H54 (cell line): ENCODE results near the gene AAMDC.
"Not testable (repeated sequence)": the region's sequence is repeated elsewhere in the genome, so short reads cannot be mapped to it uniquely, and the experiment has no call there.

Source experiments
- DNase-seq: peaks from one replicate; pipeline ENCODE4 v3.0.0; 2011; ENCODE audit warnings: low spot score, mixed read lengths; ENCODE audit not compliant: insufficient read length
- FAIRE-seq: peaks from 3 replicates; lab custom pipeline; 2011; peaks lifted over from hg19 to GRCh38; lab: Jason Lieb, UNC
- POLR2A ChIP-seq: IDR thresholded peaks from 2 replicates; pipeline ENCODE4 v1.6.1; 2011; ENCODE audit warnings: low read depth, mild to moderate bottlenecking, low read length

Gene AAMDC

DNA sequence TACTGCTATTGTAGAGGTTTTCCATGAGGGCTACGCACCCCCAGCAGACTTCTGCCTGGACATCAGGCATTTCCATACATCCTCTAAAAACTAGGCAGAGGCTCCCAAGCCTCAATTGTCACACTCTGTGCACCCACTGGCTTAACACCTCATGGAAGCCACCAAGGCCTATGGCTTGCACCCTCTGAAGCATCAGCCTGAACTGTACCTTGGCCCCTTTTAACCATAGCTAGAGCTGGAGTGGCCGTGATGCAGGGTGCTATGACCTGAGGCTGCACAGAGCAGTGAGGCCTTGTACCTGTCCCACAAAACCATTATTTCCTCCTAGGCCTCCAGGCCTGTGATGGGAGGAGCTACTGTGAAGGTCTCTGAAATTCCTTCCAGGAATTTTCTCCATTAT is 33.9 kb downstream of the AAMDC start:
- DNase-seq: no peak
- no peak for FAIRE-seq
- no peak for TF ChIP-seq POLR2A

DNA sequence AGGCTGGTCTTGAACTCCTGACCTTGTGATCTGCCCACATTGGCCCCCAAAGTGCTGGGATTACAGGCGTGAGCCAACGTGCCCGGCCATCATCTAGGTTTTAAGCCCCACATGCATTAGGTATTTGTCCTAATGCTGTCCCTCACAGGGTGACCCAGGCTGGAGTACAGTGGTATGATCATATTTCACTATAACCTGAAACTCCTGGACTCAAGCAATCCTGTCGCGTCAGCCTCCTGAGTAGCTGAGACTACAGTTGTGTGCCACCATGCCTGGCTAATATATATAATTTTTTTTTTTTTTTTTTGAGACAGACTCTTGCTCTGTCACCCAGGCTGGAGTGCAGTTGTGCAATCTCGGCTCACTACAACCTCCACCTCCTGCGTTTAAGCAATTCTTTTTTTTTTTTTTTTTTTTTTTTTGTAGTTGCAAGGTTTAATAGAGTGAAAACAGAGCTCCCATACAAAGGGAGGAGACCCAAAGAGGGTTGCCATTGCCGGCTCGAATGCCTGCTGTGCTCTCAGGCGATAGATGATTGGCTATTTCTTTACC is 37.0 kb downstream of the AAMDC start:
- not testable (repeated sequence) for FAIRE-seq

DNA sequence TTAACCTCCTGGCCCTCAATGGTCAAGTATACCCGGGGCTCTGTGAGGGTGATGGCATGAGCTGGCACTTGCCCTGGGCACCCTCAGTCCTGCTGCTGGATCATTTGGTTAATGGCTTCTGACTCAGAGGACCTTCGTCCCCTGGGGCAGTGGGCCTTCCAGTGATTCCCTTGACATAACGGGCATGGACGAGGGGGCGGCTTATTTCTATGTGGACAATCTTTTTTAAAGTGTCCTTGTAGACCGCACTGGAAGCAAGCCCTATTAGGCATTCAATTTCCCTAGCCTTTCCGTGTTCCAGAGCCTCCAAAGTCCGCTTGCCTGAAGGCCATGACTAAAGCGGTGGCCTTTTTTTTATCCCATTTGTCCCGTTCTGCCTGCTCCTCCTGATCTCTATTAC is 40.5 kb downstream of the AAMDC start:
- FAIRE-seq, DNase-seq: not testable (repeated sequence)

More for the DNA sequence above, 37.0 kb downstream of the AAMDC start:
- DNase-seq: not testable (repeated sequence)

DNA sequence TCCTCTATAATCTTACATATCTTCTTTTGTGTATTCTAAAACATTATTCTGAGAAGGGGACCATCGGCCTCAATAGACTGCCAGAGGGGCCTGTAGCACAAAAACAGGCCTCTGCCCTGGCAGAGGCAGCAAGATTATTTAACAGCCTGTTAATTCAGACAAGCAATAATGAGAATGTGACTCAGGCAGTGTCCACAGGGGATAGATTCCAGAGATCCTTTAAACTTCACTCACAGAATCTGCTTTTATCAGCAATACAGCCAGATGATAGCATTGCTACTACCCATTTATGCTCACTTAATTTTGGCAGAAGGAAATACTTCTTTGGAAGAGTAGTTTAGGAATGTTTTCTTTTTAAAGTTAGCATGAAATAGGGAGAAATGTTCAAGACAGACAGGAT is 44.9 kb downstream of the AAMDC start:
- no peak for TF ChIP-seq POLR2A
- no peak for DNase-seq
- FAIRE-seq: no peak

DNA sequence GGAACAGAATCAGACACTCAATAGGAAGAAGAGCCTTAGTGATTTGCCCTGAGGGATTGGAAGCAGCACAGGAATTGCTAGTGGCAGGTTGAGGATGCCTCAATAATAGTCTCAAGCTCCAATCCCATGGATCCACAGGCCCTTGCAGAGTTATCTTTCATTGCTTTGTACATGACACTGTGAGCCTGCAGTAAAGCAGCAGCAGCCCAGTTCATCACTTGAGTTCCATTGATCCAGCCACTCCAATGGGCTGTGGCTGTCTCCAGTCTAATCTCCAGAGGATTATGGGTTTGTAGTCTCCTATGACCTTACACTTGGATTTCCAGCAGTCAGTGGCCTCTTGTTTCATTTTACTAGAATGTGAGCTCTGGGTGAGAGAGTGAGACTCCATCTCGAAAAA is 45.4 kb downstream of the AAMDC start:
- DNase-seq (no peak), FAIRE-seq (no peak)
- TF ChIP-seq POLR2A: no peak

DNA sequence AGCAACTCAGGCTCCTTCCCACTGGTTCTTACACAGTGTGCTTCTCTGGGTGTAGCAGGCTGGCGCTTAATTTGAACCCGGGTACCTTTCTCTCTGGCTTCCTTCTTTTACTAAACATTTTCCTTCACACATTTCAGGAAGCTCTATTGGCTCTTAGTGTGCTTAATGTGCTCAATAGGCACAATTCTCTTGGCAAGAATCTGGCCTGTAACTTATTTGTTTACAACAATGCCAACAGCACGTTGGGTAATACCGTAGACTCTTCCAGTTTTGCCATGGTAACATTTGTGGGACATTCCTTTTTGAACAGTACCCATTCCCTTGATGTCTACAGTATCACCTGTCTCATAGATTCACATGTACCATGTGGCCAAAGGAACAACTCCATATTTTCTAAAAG is 47.8 kb downstream of the AAMDC start:
- no peak for TF ChIP-seq POLR2A
- no peak for FAIRE-seq
- DNase-seq: no peak

DNA sequence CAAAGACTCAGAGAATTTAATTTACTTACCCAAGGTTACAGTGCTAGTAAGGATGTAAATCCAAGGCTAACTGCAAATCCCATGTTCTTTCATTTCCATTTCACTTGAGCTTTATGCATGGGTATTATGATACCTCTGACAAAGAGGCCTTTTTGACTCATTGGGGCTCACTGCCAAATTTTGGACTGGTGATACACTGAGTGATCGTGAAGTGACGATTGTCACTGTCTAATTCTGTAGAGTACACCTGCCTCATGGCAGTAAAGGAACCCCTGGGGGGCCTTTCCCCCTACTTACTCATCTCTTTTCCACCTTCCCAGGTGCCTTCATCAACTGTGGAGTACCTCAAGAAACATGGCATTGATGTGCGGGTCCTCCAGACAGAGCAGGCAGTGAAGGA is 50.9 kb downstream of the AAMDC start:
- TF ChIP-seq POLR2A: no peak
- DNase-seq (no peak), FAIRE-seq (no peak)

DNA sequence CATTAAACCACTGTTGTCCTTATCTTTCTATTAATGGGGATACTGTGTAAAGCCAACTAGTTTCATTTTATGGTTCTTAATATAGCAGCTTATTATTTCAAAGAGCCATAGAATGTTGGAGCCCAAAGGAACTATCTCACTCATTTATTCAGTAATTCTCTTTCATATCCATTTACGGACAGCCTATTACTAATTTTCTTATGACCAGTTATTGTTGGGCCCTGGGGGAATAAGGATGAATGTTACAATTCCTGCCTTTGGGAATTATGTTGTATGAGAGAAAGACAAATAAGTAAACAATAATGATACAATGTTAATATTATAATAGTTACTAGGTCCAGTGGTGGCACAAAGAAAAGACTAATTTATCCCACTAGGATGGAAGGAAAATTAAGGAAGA is 52.4 kb downstream of the AAMDC start:
- no peak for FAIRE-seq

DNA sequence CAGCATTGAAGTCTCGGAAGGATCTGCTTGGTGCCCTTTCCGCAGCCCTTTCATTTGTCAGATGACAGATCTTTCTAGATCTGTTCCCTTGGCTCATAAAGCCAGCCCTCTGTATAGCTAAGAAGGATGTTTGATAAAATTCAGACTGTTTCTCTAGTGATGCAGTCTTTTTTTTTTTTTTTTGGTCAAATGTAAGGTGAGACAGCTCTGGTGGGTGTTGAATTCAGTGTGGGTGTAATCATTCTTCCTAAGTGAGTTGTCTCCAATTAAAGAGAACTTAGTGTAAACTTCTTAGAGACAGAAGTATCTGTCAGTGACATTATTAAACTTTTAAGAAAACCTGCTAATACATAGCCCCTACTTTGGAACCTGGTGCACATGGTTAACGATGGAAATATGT is 53.3 kb downstream of the AAMDC start:
- no peak for DNase-seq
- no peak for TF ChIP-seq POLR2A
- FAIRE-seq: no peak

More for the DNA sequence above, 52.4 kb downstream of the AAMDC start:
- TF ChIP-seq POLR2A: no peak
- DNase-seq: no peak

DNA sequence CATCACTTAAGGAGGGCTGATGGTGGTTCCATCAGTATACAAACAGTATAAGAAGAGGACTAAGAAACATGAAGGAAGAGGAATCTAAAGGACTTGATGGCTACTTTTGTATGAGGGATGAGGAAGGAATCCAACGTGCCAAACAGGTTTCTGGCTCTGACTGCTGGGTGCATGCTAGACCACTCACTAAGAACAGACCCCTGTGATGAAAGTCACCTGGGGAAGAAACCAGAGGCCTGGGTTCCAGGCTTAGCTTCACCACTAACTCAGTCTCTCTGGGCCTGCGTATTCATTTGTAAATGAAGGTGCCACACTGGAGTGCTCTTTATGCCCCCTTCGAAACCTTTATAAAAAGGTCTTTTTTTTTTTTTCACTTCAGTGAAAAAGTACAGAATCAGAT is 55.1 kb downstream of the AAMDC start:
- DNase-seq (no peak), FAIRE-seq (no peak)
- no peak for TF ChIP-seq POLR2A

DNA sequence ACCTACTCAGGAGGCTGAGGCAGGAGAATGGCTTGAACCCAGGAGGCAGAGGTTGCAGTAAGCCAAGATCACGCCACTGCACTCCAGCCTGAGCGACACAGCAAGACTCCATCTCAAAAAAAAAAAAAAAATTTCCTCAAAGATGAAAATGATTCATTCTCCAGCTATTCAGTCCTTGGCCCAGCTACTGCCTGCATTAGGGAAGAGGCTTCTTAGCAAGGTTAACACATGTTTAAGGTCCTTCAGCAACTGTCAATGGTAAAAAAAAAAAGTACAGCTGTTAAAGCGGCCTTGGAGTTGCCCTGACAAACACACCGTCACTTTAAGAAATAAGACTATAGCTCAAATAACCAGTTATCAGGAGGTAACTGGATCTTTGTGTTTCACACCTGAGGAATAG is 57.3 kb downstream of the AAMDC start:
- not testable (repeated sequence) for FAIRE-seq
- DNase-seq: peak; percentile 51

DNA sequence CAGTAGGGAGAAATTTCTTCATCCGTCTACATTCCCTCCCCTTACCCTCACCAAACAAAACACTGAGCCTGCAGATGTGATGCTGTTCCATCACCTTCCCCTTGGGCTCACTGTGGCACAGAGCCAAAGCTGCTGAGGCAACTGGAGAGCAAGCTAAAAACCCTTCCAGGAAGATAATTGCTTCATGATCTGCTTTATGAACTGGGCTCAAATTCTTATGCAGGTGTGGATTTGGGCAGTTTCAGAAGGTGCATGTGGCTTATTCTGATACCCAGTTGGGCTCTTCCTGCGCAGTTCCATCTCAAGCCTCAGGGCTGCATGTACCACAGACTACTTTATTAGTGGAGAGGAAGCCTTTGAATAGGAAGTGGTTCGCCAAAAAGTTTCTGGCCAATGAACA is 58.3 kb downstream of the AAMDC start:
- no peak for FAIRE-seq
- no peak for DNase-seq

DNA sequence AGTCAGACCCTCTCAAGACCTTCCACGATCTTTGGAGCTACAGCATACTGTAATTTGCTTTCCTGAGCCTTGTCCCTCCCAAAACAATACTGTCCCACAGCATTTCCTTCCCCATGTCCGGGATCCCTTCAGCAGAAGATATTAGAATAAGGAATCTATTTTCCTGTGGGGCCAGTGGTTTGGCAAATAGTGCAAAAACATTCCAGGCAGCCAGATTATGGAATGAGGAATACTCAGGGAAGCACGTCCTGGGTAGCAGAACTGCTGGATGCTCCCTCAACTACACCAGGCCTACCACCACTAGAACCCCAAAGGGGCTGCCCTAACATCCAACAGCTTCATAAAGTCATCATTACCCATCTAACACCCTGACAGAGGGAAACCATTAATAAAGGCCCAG is 61.5 kb downstream of the AAMDC start:
- no peak for TF ChIP-seq POLR2A
- FAIRE-seq: no peak

More for the DNA sequence above, 58.3 kb downstream of the AAMDC start:
- no peak for TF ChIP-seq POLR2A

DNA sequence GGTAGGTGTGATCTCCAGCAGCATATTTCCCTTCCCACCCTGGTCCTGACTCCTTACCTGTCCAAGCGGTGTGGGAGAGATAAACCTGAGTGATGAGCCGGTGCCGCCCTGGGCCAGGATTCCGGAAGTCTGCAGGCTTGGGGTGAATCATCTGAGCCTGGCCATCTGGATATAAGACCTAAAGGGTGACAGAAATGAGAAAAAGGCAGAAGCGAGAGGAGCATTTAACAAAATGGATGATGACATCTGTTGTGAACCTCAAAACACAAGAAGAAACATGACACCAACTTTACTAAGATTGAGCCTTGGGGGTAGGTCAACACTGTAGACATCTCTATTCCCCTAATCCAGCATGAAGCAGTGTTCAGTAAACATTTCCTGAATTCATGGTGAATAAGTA is 62.8 kb downstream of the AAMDC start:
- TF ChIP-seq POLR2A: no peak
- FAIRE-seq (no peak), DNase-seq (no peak)

More for the DNA sequence above, 61.5 kb downstream of the AAMDC start:
- no peak for DNase-seq

DNA sequence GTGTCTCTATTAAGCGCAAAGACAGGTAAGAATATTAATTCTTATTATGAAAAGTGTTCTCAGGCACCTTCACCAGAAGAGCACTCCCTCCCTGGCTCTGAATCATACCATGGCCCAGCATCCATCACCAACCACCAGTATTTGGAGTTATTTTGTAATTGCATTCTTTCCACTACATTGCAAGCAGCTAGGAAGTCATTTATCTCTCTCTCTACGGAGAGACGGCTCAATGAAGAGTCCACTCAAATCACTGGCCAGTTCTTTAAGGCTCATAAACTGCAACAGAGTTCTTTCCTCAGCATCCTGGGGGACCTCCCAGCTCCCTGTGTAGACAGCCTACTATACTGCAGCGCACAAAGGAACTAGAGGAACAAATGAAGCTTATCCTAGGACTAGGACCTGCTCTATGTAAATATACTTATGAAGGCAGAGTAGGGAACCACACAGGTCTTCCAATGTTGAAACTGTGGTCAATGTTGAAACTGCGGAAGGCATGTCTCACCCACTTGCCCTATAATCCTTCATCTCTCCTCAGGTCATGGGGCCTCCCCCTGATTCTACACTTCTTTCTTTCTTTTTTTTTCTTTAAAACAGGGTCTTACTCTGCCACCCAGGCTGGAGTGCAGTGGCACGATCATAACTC is 63.4 kb downstream of the AAMDC start:
- DNase-seq (no peak), FAIRE-seq (no peak)

More for the DNA sequence above, 63.4 kb downstream of the AAMDC start:
- no peak for TF ChIP-seq POLR2A
